Mesendoderm (in vitro differentiated cells): Measurements from ENCODE around the gene TIMM23B. TPM values are rescaled to one million over a fixed set of nuclear protein-coding genes. Genes with fewer than 3 reads are reported as not detected.
"Not testable (repeated sequence)": the region's sequence is repeated elsewhere in the genome, so short reads cannot be mapped to it uniquely, and the experiment has no call there.

Source experiments
- DNase-seq: peaks from one replicate; pipeline ENCODE4 v3.0.0; 2013
- H2AK5ac ChIP-seq: 2 replicates; pipeline ENCODE4 v1.6.1; 2013; ENCODE audit warnings: low read length, inconsistent platforms
- H2BK120ac ChIP-seq: 2 replicates; pipeline ENCODE4 v1.6.1; 2013; ENCODE audit warnings: low read depth, mild to moderate bottlenecking, low read length, moderate library complexity, mixed read lengths
- H2BK15ac ChIP-seq: replicated peaks from 2 replicates; pipeline ENCODE4 v1.6.1; 2013; ENCODE audit warnings: low read depth, mild to moderate bottlenecking, moderate library complexity
- H2BK5ac ChIP-seq: 2 replicates; pipeline ENCODE4 v1.6.1; 2013; ENCODE audit warnings: low read length, inconsistent platforms
- H3K18ac ChIP-seq: 2 replicates; pipeline ENCODE4 v1.6.1; 2013; ENCODE audit warnings: mild to moderate bottlenecking, low read length, mixed read lengths
- H3K23ac ChIP-seq: one replicate; pipeline ENCODE4 v1.6.1; 2013; ENCODE audit warnings: low read length
- H3K27ac ChIP-seq: 2 replicates; pipeline ENCODE4 v1.5.1; 2013; ENCODE audit warnings: low read depth, mild to moderate bottlenecking, inconsistent platforms, low read length, moderate library complexity
- H3K27me3 ChIP-seq: 2 replicates; pipeline ENCODE4 v1.6.1; 2013; ENCODE audit warnings: low read length, control low read depth, mild to moderate bottlenecking, inconsistent platforms; ENCODE audit not compliant: insufficient read depth, poor library complexity
- H3K36me3 ChIP-seq: 2 replicates; pipeline ENCODE4 v1.6.1; 2013; ENCODE audit warnings: low read length, inconsistent platforms; ENCODE audit not compliant: control insufficient read depth, insufficient read depth
- H3K4ac ChIP-seq: one replicate; pipeline ENCODE4 v1.6.1; 2013; ENCODE audit warnings: low read depth, mild to moderate bottlenecking, low read length, moderate library complexity
- H3K4me1 ChIP-seq: 2 replicates; pipeline ENCODE4 v1.6.1; 2013; ENCODE audit warnings: low read depth, low read length, inconsistent platforms; ENCODE audit not compliant: control insufficient read depth
- H3K4me2 ChIP-seq: 2 replicates; pipeline ENCODE4 v1.6.1; 2013; ENCODE audit warnings: low read length
- H3K4me3 ChIP-seq: 2 replicates; pipeline ENCODE4 v1.5.1; 2013; ENCODE audit warnings: mild to moderate bottlenecking, low read length
- H3K56ac ChIP-seq: one replicate; pipeline ENCODE4 v1.6.1; 2013; ENCODE audit warnings: low read length
- H3K79me1 ChIP-seq: 2 replicates; pipeline ENCODE4 v1.6.1; 2013; ENCODE audit warnings: low read length, inconsistent platforms
- H3K79me2 ChIP-seq: 2 replicates; pipeline ENCODE4 v1.6.1; 2013; ENCODE audit warnings: mild to moderate bottlenecking, low read length; ENCODE audit not compliant: control insufficient read depth, insufficient read depth
- H3K9ac ChIP-seq: 2 replicates; pipeline ENCODE4 v1.6.1; 2013; ENCODE audit warnings: low read length, inconsistent platforms
- H4K5ac ChIP-seq: one replicate; pipeline ENCODE4 v1.6.1; 2013; ENCODE audit warnings: low read length
- H4K8ac ChIP-seq: one replicate; pipeline ENCODE4 v1.6.1; 2013; ENCODE audit warnings: low read depth, mild to moderate bottlenecking, control low read depth, low read length, moderate library complexity
- WGBS: extraction: QIAGEN DNeasy Blood & Tissue Kit; methylation state at CpG from one replicate; pipeline ENCODE4 v1.1.7; 2013; ENCODE audit warnings: low lambda C conversion rate, missing lambda C conversion rate; ENCODE audit not compliant: insufficient coverage; ENCODE audit errors: extremely low coverage; 5-methylcytosine and 5-hydroxymethylcytosine counted together
- polyA plus RNA-seq, 2 experiments: library from polyadenylated mRNA; stranded (reverse); fragments of 200-250 nt; gene quantifications; one replicate each; pipeline ENCODE4 v1.2.3, GENCODE V29; 2013

The TIMM23B gene
- 12.6 TPM for polyA plus RNA-seq (2013, experiment 1 of 2)
- 11.9 TPM for polyA plus RNA-seq (2013, experiment 2 of 2)

- Histone ChIP-seq H3K9ac (peak within 1 kb of the TSS; percentile 87), H3K56ac (peak within 1 kb of the TSS; percentile 88), H3K4me2 (peak within 1 kb of the TSS; percentile 52), H3K79me2 (peaks cover 26% of the 10 kb centered on the region), H3K4me3 (peak within 1 kb of the TSS; percentile 85)
- not testable (repeated sequence) for H4K5ac ChIP-seq, H3K23ac ChIP-seq, H3K27me3 ChIP-seq, H3K4ac ChIP-seq, H3K79me1 ChIP-seq, H2BK15ac ChIP-seq, H4K8ac ChIP-seq, H2AK5ac ChIP-seq, H3K18ac ChIP-seq, H3K27ac ChIP-seq, H3K4me1 ChIP-seq, H3K36me3 ChIP-seq, H2BK120ac ChIP-seq, H2BK5ac ChIP-seq
- peak; percentile 93 for DNase-seq
- WGBS, result no CpG with 5 or more reads among the region's 81 CpGs
Observed at GRCh38 chr10:49941447-49942338, at the start of gene TIMM23B, which contains the start of gene PARG. Gene TIMM23B, plus strand, starts transcription at chr10:49942053. Its CDS starts 142 bp downstream, at chr10:49942195. Gene PARG, minus strand, starts transcription at chr10:49942027. Its CDS starts 302 bp downstream, at chr10:49941725.

- H3K27ac ChIP-seq, H2BK5ac ChIP-seq, H3K4me2 ChIP-seq, H2BK15ac ChIP-seq, H3K23ac ChIP-seq, DNase-seq, H4K5ac ChIP-seq, H3K79me1 ChIP-seq, H3K4me1 ChIP-seq, H3K4me3 ChIP-seq, H3K56ac ChIP-seq, H3K9ac ChIP-seq, H4K8ac ChIP-seq, H3K79me2 ChIP-seq, H3K36me3 ChIP-seq, H2BK120ac ChIP-seq, H3K27me3 ChIP-seq, H2AK5ac ChIP-seq, H3K18ac ChIP-seq, H3K4ac ChIP-seq: not testable (repeated sequence)
- WGBS, result no CpG with 5 or more reads among the region's 2 CpGs
Observed at GRCh38 chr10:49899999-49900398, 41.9 kb upstream of the TIMM23B start.

- H4K5ac ChIP-seq, H3K23ac ChIP-seq, H3K27me3 ChIP-seq, H3K56ac ChIP-seq, H3K4me2 ChIP-seq, H3K27ac ChIP-seq, H3K4ac ChIP-seq, H3K79me1 ChIP-seq, H3K9ac ChIP-seq, H3K79me2 ChIP-seq, DNase-seq, H2AK5ac ChIP-seq, H3K4me3 ChIP-seq, H3K18ac ChIP-seq, H2BK120ac ChIP-seq, H3K4me1 ChIP-seq, H2BK5ac ChIP-seq, H2BK15ac ChIP-seq, H4K8ac ChIP-seq, H3K36me3 ChIP-seq: not testable (repeated sequence)
- no CpG with 5 or more reads among the region's 3 CpGs for WGBS
Observed at GRCh38 chr10:49900406-49900805, 41.4 kb upstream of the TIMM23B start.

- not testable (repeated sequence) for H4K5ac ChIP-seq, H3K36me3 ChIP-seq, H3K56ac ChIP-seq, H3K79me1 ChIP-seq, H3K79me2 ChIP-seq, H4K8ac ChIP-seq, H3K18ac ChIP-seq, H3K27me3 ChIP-seq, H3K4me1 ChIP-seq, H2BK120ac ChIP-seq, H3K4me3 ChIP-seq, DNase-seq, H3K4ac ChIP-seq, H3K27ac ChIP-seq, H3K4me2 ChIP-seq, H2BK5ac ChIP-seq, H3K9ac ChIP-seq, H3K23ac ChIP-seq, H2AK5ac ChIP-seq, H2BK15ac ChIP-seq
- WGBS, result no CpG with 5 or more reads among the region's 3 CpGs
Observed at GRCh38 chr10:49903829-49904228, 38.0 kb upstream of the TIMM23B start.

- H4K8ac ChIP-seq, H3K4me2 ChIP-seq, H3K9ac ChIP-seq, H3K27me3 ChIP-seq, H3K27ac ChIP-seq, H2BK15ac ChIP-seq, H3K36me3 ChIP-seq, H3K79me2 ChIP-seq, DNase-seq, H3K18ac ChIP-seq, H2BK120ac ChIP-seq, H3K4me3 ChIP-seq, H3K4me1 ChIP-seq, H3K56ac ChIP-seq, H3K79me1 ChIP-seq, H2BK5ac ChIP-seq, H3K23ac ChIP-seq, H2AK5ac ChIP-seq, H3K4ac ChIP-seq, H4K5ac ChIP-seq: not testable (repeated sequence)
- WGBS, result no CpG with 5 or more reads among the region's 4 CpGs
Observed at GRCh38 chr10:49908290-49909080, 33.4 kb upstream of the TIMM23B start.
